Activated CD4-positive, alpha-beta memory T cell treated with anti-CD3 and anti-CD28 coated beads, Interleukin-2, amount 10 ng/mL, durations not matched to agents 7 days and 5 days (primary cell): ENCODE results near the gene ERFL. TPM values are rescaled to one million over a fixed set of nuclear protein-coding genes. Genes with fewer than 3 reads are reported as not detected.

Source experiments
- CTCF ChIA-PET: fragments of 350-600 bp; sonication (Branson Sonifier 250); formaldehyde crosslinking; loops from one replicate; lab custom pipeline; 2021; ENCODE audit warnings: antibody characterized with exemption, inconsistent platforms; lab: Charles Lee
- POLR2A ChIA-PET: fragments of 350-600 bp; sonication (Branson Sonifier 250); formaldehyde crosslinking; loops from one replicate; lab custom pipeline; 2021; ENCODE audit warnings: antibody characterized with exemption; lab: Charles Lee
- DNase-seq: peaks from one replicate; pipeline ENCODE4 v3.0.0-alpha.2; 2020
- H3K27ac Mint-ChIP-seq: one replicate; pipeline ENCODE4 v1.8.0; 2021; ENCODE audit warnings: mild to moderate bottlenecking, mixed read lengths
- H3K27me3 Mint-ChIP-seq: one replicate; pipeline ENCODE4 v1.8.0; 2021; ENCODE audit warnings: mixed read lengths
- H3K36me3 Mint-ChIP-seq: one replicate; pipeline ENCODE4 v1.8.0; 2021; ENCODE audit warnings: low read depth, mixed read lengths
- H3K4me1 Mint-ChIP-seq: one replicate; pipeline ENCODE4 v1.8.0; 2021; ENCODE audit warnings: mixed read lengths
- H3K4me3 Mint-ChIP-seq: one replicate; pipeline ENCODE4 v1.8.0; 2021; ENCODE audit warnings: mild to moderate bottlenecking, mixed read lengths
- H3K9me3 Mint-ChIP-seq: one replicate; pipeline ENCODE4 v1.8.0; 2021; ENCODE audit warnings: mixed read lengths
- total RNA-seq, 2 experiments: library from RNA; stranded (reverse); gene quantifications; one replicate each; pipeline ENCODE4 v1.2.3, GENCODE V29; 2021

The ERFL gene
- total RNA-seq, 2 experiments from 2014 or later: 1.5 to 1.7 TPM

DNA sequence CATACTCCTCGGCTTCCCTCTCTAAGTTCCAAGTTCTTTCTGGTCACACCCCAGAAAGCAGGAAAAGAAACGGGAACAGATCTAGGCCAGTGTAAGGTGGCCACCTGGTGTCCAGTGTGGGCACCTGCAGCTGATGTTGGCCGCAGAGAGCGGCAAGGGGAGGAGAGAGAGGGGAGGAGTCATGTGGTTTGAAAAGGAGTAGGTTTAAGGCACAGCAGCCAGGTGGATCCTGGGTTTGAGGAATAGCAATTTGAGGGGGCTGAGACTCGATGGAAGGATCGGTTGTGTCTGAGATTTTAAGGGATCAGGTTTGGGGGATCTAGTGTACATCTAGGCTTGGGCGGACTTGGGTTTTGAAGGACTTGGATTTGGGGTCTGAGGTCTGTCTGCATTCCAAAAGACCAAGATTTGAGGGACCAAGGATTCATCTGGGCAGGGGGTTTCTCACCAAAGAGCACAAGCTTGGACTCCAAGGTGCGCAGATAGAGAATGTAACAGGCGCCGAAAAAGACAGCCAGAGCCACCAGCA, 29.7 kb upstream of the ERFL start:
- Mint-ChIP-seq H3K9me3 (no peaks in the 10 kb centered on the region), H3K4me1 (peaks cover 21% of the 10 kb centered on the region), H3K27me3 (no peaks in the 10 kb centered on the region), H3K36me3 (no peaks in the 10 kb centered on the region), H3K4me3 (peak overlapping the region; percentile 92), H3K27ac (peak overlapping the region; percentile 79)
- peak; percentile 60 for DNase-seq
- ChIA-PET CTCF (interaction anchor here (1.4 to 4.0 kb wide), 9 partner anchors 11 to 166 kb away, joined by 3 to 32 read pairs (median 4); partner anchors contain the start of gene RPS19), POLR2A (interaction anchor here (0.7 to 4.2 kb wide), 9 partner anchors 12 to 98 kb away, joined by 3 to 34 read pairs (median 4); partner anchors contain the start of gene RPS19)

GRCh38 chr19:41957161-41957837, 29.1 kb upstream of the ERFL start:
- Mint-ChIP-seq H3K36me3 (no peaks in the 10 kb centered on the region), H3K27me3 (no peaks in the 10 kb centered on the region), H3K4me1 (peaks cover 21% of the 10 kb centered on the region), H3K4me3 (peak overlapping the region; percentile 92), H3K9me3 (no peaks in the 10 kb centered on the region), H3K27ac (no peak overlapping the region)
- no peak for DNase-seq
- ChIA-PET POLR2A (interaction anchor here (1.0 to 4.2 kb wide), 7 partner anchors 12 to 97 kb away, joined by 3 to 34 read pairs (median 5); partner anchors contain the start of gene RPS19), CTCF (interaction anchor here (0.6 to 4.0 kb wide), 7 partner anchors 10 to 166 kb away, joined by 3 to 32 read pairs (median 4); partner anchors contain the start of gene RPS19)

DNA sequence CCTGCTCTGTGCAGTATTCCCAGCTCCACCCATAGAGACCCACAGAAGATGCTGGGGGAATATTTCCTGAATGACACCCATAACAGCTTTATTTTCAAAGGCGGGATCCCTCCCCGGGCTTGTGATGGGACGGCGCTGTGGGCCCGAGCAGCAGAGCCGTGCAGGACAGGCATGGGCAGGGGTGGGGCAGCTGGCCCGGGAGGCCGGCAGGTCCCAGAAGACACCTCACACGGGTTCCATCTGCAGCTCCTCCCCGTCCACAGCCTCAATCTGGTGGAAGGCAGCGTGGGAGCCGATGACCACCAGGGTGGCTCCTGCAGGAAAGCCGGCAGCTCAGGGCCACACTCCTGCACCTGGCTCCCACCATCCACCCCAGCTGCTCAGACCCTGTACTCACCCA, 28.4 kb upstream of the ERFL start:
- CTCF ChIA-PET: interaction anchor here (0.6 to 4.0 kb wide), 6 partner anchors 9 to 161 kb away, joined by 3 to 32 read pairs (median 4); partner anchors contain the start of gene RPS19
- no peaks in the 10 kb centered on the region for H3K36me3 Mint-ChIP-seq
- no peaks in the 10 kb centered on the region for H3K9me3 Mint-ChIP-seq
- H3K4me1 Mint-ChIP-seq: peaks cover 23% of the 10 kb centered on the region
- DNase-seq: no peak
- POLR2A ChIA-PET: interaction anchor here (1.0 to 4.2 kb wide), 2 partner anchors 11 to 70 kb away, joined by 5 to 34 read pairs; no protein-coding TSS in a partner anchor
- H3K27ac Mint-ChIP-seq: no peak overlapping the region
- no peaks in the 10 kb centered on the region for H3K27me3 Mint-ChIP-seq
- H3K4me3 Mint-ChIP-seq: no peak overlapping the region

DNA sequence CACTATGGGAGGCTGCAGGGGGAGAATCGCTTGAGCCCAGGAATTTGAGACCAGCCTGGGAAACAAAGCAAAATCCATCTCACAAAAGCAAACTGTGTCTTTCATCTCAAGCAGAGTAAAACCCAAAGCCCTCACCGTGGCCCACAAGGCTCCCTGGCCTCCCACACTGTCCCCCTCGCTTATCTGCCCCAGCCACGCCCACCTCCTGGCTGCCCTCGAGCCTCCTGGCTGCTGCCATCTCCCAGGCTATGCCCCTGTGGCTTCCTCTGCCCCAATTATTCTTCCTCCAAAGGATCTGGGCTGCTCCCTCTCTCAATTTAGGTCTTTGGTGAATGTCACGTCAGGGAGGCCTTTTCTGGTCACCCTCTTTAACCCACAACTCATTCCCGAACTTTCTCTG, 27.3 kb upstream of the ERFL start:
- H3K4me1 Mint-ChIP-seq: peaks cover 26% of the 10 kb centered on the region
- H3K27ac Mint-ChIP-seq: no peak overlapping the region
- no peak for DNase-seq
- no peaks in the 10 kb centered on the region for H3K9me3 Mint-ChIP-seq
- H3K27me3 Mint-ChIP-seq: no peaks in the 10 kb centered on the region
- H3K4me3 Mint-ChIP-seq: no peak overlapping the region
- ChIA-PET CTCF (interaction anchor here (1.0 kb wide), 1 partner anchor 10 kb away, joined by 3 read pairs; no protein-coding TSS in a partner anchor), POLR2A (no interaction called here)
- H3K36me3 Mint-ChIP-seq: no peaks in the 10 kb centered on the region

DNA sequence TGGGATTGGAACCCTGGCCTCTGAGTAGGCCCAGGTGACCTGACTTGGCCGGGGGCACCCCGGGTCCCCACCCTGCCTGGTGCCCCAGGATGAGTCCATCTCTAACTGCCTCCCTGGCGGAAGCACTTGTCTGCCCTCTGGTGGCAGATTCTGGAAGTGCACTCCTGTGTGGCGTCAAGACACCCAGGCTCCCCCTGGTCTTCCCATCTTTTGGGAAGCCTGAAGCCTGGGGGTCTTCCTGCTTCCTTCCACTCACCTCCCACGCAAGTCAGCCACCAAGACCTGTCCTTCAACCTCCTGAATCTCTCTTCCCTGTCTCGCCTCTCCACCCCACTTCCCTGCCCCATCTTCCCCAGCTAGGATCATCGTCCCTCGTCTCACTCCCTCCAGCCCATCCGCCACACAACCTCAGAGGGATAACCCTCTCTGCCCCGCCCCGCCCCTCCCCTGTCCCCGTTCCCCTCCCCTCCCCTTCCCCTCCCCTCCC, 23.5 kb upstream of the ERFL start:
- CTCF ChIA-PET: interaction anchor here (1.0 to 4.3 kb wide), 9 partner anchors 65 to 159 kb away, joined by 3 to 33 read pairs (median 4); partner anchors contain the start of gene RPS19
- H3K27me3 Mint-ChIP-seq: no peaks in the 10 kb centered on the region
- H3K9me3 Mint-ChIP-seq: no peaks in the 10 kb centered on the region
- H3K4me1 Mint-ChIP-seq: peaks cover 16% of the 10 kb centered on the region
- POLR2A ChIA-PET: interaction anchor here (0.7 to 2.8 kb wide), 3 partner anchors 79 to 92 kb away, joined by 4 to 11 read pairs (median 8); partner anchors contain the start of gene RPS19
- H3K4me3 Mint-ChIP-seq: no peak overlapping the region
- peaks cover 2% of the 10 kb centered on the region for H3K36me3 Mint-ChIP-seq
- peak; percentile 88 for DNase-seq
- peak overlapping the region; percentile 19 for H3K27ac Mint-ChIP-seq

DNA sequence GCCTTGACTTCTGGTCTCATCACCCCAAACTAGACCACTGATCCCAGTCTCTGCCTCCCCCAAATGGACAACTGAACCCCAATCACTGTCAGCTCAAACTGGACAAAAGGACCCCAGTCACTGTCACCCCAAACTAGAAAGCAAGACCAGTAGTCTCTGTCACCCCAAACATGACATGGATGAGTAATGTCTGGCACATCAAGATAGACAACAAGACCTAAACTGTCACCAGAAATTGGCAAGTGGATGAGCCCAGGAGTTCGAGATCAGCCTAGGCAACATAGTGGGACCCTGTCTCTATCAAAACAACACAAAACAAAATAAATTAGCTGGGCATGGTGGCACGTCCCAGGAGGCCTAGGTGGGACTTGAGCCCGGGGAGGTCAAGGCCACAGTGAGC, 18.8 kb upstream of the ERFL start:
- H3K4me1 Mint-ChIP-seq: peaks cover 43% of the 10 kb centered on the region
- H3K4me3 Mint-ChIP-seq: no peak overlapping the region
- H3K27me3 Mint-ChIP-seq: peaks cover 6% of the 10 kb centered on the region
- no peaks in the 10 kb centered on the region for H3K9me3 Mint-ChIP-seq
- H3K27ac Mint-ChIP-seq: peak overlapping the region; percentile 45
- ChIA-PET CTCF (interaction anchor here (2.6 kb wide), 1 partner anchor 11 kb away, joined by 10 read pairs; the partner anchor contains the start of gene RABAC1), POLR2A (interaction anchor here (1.4 to 5.3 kb wide), 5 partner anchors 16 to 87 kb away, joined by 3 to 45 read pairs (median 33); partner anchors contain the start of genes ARHGEF1 and RPS19)
- DNase-seq: no peak
- peaks cover 2% of the 10 kb centered on the region for H3K36me3 Mint-ChIP-seq

DNA sequence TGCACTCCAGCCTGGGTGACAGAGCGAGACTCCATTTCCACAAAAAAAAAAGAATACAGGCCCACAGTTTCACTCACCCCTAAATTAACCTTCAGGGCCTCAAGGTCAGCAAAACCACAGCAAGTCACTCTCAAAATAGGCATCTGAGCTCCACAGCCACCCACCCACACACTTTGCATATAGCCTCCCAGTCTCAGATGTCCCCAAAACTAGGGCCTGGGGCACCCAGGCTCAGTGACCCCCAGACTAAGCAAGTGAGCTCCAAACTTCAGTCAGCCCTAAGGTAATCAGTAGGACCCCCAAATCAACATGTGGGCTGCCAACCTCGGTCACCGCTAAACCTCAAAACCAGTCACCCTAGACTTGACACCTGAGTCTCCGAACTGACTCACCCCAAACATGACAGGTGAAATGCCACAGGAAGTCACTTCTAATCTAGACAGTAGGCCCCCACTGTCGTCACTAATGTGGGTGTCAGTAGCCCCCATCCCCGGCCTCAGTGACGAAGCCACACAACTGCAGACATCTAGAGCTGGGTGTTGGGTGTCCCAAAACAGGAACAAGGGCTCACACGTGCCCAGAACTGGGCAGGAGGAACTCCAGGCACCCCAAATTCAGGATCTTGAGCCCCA, 17.0 kb upstream of the ERFL start:
- Mint-ChIP-seq H3K4me3 (peak overlapping the region; percentile 4), H3K4me1 (peaks cover 44% of the 10 kb centered on the region), H3K36me3 (peaks cover 2% of the 10 kb centered on the region), H3K9me3 (no peaks in the 10 kb centered on the region), H3K27me3 (peaks cover 18% of the 10 kb centered on the region), H3K27ac (peak overlapping the region; percentile 79)
- CTCF ChIA-PET: interaction anchor here (0.6 to 2.1 kb wide), 10 partner anchors 8 to 495 kb away, joined by 3 to 17 read pairs (median 3); partner anchors contain the start of gene RPS19
- DNase-seq: peak; percentile 87
- POLR2A ChIA-PET: interaction anchor here (0.7 to 5.3 kb wide), 15 partner anchors 9 to 85 kb away, joined by 3 to 45 read pairs (median 5); partner anchors contain the start of genes ERFL, RABAC1 and RPS19

GRCh38 chr19:41944336-41944735, 16.1 kb upstream of the ERFL start:
- Mint-ChIP-seq H3K4me1 (peaks cover 44% of the 10 kb centered on the region), H3K9me3 (no peaks in the 10 kb centered on the region), H3K4me3 (no peak overlapping the region), H3K27me3 (peaks cover 18% of the 10 kb centered on the region), H3K27ac (no peak overlapping the region), H3K36me3 (peaks cover 2% of the 10 kb centered on the region)
- ChIA-PET CTCF (interaction anchor here (1.1 to 2.1 kb wide), 4 partner anchors 69 to 496 kb away, joined by 3 to 17 read pairs (median 5); partner anchors contain the start of gene RPS19), POLR2A (interaction anchor here (1.3 to 5.3 kb wide), 8 partner anchors 14 to 84 kb away, joined by 5 to 45 read pairs (median 6); partner anchors contain the start of genes ERFL, RABAC1 and RPS19)
- no peak for DNase-seq

DNA sequence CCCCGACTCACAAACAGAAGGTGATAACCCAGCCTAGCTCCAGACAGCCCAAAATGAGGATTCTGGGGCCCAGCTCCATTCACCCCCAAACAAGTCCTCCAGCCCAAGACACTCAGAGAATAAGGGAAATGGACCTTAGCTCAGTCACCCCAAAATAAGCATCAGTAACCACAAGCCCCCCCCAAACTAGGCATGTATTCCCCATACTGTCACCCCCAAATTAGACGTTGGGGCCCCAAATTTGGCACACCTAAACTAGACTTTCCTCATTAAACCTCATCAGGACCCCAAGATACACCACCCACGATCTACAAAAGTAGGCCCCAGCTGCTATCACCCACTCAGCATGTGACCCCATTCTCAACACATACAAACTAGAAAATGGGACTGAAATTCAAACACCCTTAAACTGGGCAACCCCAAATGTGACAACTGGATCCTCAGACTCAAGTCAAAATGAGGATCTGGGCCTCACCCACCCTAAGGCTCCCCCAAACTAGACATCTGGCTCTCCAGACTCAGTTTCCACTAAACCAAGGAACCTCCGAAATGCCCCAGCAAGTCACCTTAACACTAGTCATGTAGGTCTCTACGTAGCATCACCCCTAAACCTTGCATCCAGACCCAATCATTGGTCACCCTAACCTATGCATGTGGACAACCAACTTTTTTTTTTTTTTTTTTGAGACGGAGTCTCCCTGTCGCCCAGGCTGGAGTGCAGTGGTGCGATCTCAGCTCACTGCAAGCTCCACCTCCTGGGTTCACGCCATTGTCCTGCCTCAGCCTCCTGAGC, 13.4 kb upstream of the ERFL start:
- ChIA-PET POLR2A (interaction anchor here (0.9 to 1.6 kb wide), 3 partner anchors 16 to 82 kb away, joined by 3 to 5 read pairs (median 4); partner anchors contain the start of gene RPS19), CTCF (interaction anchor here (1.3 kb wide), 1 partner anchor 12 kb away, joined by 4 read pairs; no protein-coding TSS in a partner anchor)

GRCh38 chr19:41940731-41941409, 12.6 kb upstream of the ERFL start:
- POLR2A ChIA-PET: interaction anchor here (0.9 to 1.6 kb wide), 2 partner anchors 17 to 72 kb away, joined by 3 to 4 read pairs; no protein-coding TSS in a partner anchor
- H3K4me3 Mint-ChIP-seq: peak overlapping the region; percentile 60
- H3K4me1 Mint-ChIP-seq: peaks cover 37% of the 10 kb centered on the region
- H3K9me3 Mint-ChIP-seq: no peaks in the 10 kb centered on the region
- H3K27ac Mint-ChIP-seq: no peak overlapping the region
- H3K36me3 Mint-ChIP-seq: no peaks in the 10 kb centered on the region
- CTCF ChIA-PET: interaction anchor here (1.3 kb wide), 1 partner anchor 11 kb away, joined by 4 read pairs; no protein-coding TSS in a partner anchor
- no peak for DNase-seq
- H3K27me3 Mint-ChIP-seq: peaks cover 31% of the 10 kb centered on the region

More for the DNA sequence above, 13.4 kb upstream of the ERFL start:
- Mint-ChIP-seq H3K4me1 (peaks cover 37% of the 10 kb centered on the region), H3K4me3 (no peak overlapping the region), H3K9me3 (no peaks in the 10 kb centered on the region), H3K27me3 (peaks cover 25% of the 10 kb centered on the region), H3K27ac (no peak overlapping the region), H3K36me3 (no peaks in the 10 kb centered on the region)
- no peak for DNase-seq
